Glomerular visceral epithelial cell (primary cell): ENCODE data around the gene C9orf40.

Experiments used
- DNase-seq: peaks from one replicate; pipeline ENCODE4 v3.0.0-alpha.2; 2016; ENCODE audit errors: extremely low spot score

The C9orf40 gene

GRCh38 chr9:74940600-74940999 is 12.1 kb downstream of the C9orf40 start:
- DNase-seq, result no peak

DNA sequence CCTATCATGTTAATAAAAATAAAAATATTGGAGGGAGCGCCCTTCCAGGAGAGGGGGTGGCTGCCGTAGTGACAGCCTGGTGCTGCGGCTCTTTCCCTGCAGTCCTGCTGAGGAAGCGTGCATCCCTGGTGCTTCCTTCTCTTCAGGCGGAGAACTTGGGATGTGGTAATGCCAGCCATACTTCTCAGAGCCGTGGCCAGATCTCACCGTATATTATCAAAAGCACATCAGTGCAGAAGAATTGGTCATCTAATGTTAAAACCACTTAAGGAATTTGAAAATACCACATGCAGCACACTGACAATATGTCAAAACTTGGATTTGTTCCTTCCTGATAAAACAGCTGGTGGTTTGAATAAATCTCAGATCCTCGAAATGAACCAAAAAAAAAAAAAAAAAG is 17.7 kb downstream of the C9orf40 start:
- DNase-seq, result no peak

- DNase-seq, result no peak
Observed at GRCh38 chr9:74921737-74922136, 31.0 kb downstream of the C9orf40 start.

GRCh38 chr9:74920944-74921626 is 31.6 kb downstream of the C9orf40 start:
- DNase-seq, result no peak

DNA sequence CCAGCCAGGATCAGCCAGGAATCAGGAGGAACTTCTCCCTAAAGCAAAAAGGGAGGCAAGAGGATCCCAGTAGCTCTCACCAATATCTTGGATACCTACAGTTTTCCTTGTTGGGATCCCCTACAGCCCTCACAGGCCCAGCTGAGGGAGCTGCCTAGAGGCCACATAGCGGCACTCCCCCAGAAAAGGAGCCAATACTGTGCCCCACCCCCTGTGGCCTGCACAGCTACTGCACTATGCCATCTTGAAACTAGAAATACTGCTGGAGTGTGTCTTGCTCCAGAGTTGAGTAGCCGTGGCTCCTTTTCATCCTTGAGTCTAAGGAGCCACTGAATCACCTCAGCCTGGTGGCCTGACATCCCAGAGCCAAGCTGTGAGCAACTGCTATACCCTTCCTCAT is 42.7 kb downstream of the C9orf40 start:
- DNase-seq, result no peak

DNA sequence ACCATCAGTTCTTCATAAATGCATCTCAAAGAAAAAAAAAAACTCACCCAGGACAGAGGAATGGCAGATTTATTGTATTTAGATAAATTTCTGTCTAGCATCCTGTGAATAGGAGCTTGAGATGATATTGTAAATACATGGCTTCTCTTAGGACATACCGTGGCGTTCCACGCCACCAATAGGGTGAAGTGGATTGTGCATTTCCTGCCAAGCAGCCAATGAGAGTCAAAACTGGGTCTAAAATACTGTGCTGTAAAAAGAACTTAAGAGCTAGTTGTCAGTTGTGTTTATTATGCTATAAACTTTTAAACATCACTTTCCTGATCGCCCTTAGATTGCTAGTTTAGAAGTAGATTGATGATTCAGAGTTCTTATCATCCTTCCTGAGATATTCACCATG is 44.0 kb downstream of the C9orf40 start:
- no peak for DNase-seq

GRCh38 chr9:74907085-74907484 is 45.6 kb downstream of the C9orf40 start:
- DNase-seq, result no peak

GRCh38 chr9:74901001-74901400 is 51.7 kb downstream of the C9orf40 start:
- DNase-seq, result no peak
